ENCODE results near the gene RUSC1.

Gene RUSC1

GRCh38 chr1:155319536-155319935 lies 1.2 kb upstream of the RUSC1 start:
- TF ChIP-seq, protein P1, sequence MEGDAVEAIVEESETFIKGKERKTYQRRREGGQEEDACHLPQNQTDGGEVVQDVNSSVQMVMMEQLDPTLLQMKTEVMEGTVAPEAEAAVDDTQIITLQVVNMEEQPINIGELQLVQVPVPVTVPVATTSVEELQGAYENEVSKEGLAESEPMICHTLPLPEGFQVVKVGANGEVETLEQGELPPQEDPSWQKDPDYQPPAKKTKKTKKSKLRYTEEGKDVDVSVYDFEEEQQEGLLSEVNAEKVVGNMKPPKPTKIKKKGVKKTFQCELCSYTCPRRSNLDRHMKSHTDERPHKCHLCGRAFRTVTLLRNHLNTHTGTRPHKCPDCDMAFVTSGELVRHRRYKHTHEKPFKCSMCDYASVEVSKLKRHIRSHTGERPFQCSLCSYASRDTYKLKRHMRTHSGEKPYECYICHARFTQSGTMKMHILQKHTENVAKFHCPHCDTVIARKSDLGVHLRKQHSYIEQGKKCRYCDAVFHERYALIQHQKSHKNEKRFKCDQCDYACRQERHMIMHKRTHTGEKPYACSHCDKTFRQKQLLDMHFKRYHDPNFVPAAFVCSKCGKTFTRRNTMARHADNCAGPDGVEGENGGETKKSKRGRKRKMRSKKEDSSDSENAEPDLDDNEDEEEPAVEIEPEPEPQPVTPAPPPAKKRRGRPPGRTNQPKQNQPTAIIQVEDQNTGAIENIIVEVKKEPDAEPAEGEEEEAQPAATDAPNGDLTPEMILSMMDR (IDR thresholded peaks at IDR 0.05; ENCODE audit: unreplicated experiment in 3 of 3) = no peak
- Mint-ChIP-seq H3K27me3 (ENCODE audit: low read depth) (no peaks in the 10 kb centered on the region), H3K36me3 (ENCODE audit: low read depth) (peaks cover 12% of the 10 kb centered on the region), H3K9me3 (no peaks in the 10 kb centered on the region), H3K27ac (peak overlapping the region in 2 of 3 experiments; percentile 21 to 82), H3K4me1 (peaks cover 26% of the 10 kb centered on the region), H3K4me3 (peak overlapping the region; percentile 92 to 94 (median 92))

- TF ChIP-seq, protein P1 (IDR thresholded peaks at IDR 0.05; ENCODE audit: unreplicated experiment in 3 of 3) = no peak
- H3K36me3 Mint-ChIP-seq (ENCODE audit: low read depth) = peaks cover 12% of the 10 kb centered on the region
- H3K4me3 Mint-ChIP-seq = peak overlapping the region; percentile 92 to 94 (median 92)
- H3K9me3 Mint-ChIP-seq = no peaks in the 10 kb centered on the region
- H3K27me3 Mint-ChIP-seq (ENCODE audit: low read depth) = no peaks in the 10 kb centered on the region
- peak overlapping the region; percentile 74 to 82 (median 78) for H3K27ac Mint-ChIP-seq
- H3K4me1 Mint-ChIP-seq = peaks cover 26% of the 10 kb centered on the region
These were observed 442 bp upstream of the RUSC1 start for GRCh38 chr1:155320252-155320651.

DNA sequence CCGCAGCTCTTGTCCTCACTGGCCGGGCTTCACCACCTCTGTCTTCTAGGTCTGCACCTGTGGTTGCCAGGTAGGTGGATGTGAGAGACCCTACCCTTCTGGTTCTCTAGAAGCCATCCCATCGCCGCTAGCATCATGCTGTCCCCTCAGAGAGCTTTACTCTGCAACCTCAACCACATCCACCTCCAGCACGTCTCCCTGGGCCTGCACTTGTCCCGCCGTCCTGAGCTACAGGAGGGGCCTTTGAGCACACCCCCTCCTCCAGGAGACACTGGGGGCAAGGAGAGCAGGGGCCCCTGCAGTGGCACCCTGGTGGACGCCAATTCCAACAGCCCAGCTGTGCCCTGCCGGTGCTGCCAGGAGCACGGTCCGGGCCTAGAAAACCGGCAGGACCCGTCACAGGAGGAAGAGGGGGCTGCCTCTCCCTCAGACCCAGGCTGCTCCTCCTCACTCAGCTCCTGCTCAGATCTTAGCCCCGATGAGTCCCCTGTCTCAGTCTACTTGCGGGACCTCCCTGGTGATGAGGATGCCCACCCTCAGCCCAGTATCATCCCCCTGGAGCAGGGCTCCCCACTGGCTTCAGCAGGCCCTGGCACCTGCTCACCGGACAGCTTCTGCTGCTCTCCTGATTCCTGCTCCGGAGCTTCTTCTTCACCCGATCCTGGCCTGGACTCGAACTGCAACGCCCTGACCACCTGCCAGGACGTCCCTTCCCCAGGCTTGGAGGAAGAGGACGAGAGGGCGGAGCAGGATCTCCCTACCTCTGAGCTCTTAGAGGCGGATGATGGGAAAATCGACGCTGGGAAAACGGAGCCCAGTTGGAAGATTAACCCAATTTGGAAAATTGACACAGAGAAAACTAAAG lies 1.2 kb downstream of the RUSC1 start:
- TF ChIP-seq, protein P1 (IDR thresholded peaks at IDR 0.05; ENCODE audit: unreplicated experiment in 3 of 3) = no peak
- Mint-ChIP-seq H3K9me3 (no peaks in the 10 kb centered on the region), H3K4me3 (peak overlapping the region; percentile 92 to 94 (median 92)), H3K4me1 (peaks cover 35% of the 10 kb centered on the region), H3K27ac (peak overlapping the region; percentile 82 to 93 (median 91)), H3K36me3 (ENCODE audit: low read depth) (peaks cover 12% of the 10 kb centered on the region), H3K27me3 (ENCODE audit: low read depth) (no peaks in the 10 kb centered on the region)

DNA sequence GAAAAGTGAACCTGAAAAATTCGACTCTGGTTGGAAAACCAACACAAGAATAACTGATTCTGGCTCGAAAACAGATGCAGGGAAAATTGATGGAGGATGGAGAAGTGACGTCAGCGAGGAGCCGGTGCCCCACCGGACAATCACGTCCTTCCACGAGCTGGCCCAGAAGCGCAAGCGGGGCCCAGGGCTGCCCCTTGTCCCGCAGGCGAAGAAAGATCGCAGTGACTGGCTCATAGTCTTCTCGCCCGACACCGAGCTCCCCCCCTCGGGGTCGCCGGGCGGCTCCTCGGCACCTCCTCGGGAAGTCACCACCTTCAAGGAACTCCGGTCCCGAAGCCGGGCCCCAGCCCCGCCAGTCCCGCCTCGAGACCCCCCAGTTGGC lies 1.9 kb downstream of the RUSC1 start:
- Mint-ChIP-seq H3K9me3 (no peaks in the 10 kb centered on the region), H3K27ac (peak overlapping the region; percentile 71 to 93 (median 91)), H3K27me3 (ENCODE audit: low read depth) (no peaks in the 10 kb centered on the region), H3K36me3 (ENCODE audit: low read depth) (peaks cover 12% of the 10 kb centered on the region), H3K4me3 (peak overlapping the region; percentile 92 to 94 (median 92)), H3K4me1 (peaks cover 35% of the 10 kb centered on the region)
- TF ChIP-seq, protein P1 (IDR thresholded peaks at IDR 0.05; ENCODE audit: unreplicated experiment in 3 of 3) = no peak

- Mint-ChIP-seq H3K9me3 (no peaks in the 10 kb centered on the region), H3K27me3 (ENCODE audit: low read depth) (no peaks in the 10 kb centered on the region), H3K27ac (peak overlapping the region; percentile 56 to 96 (median 93)), H3K4me3 (peak overlapping the region; percentile 84 to 94 (median 94)), H3K36me3 (ENCODE audit: low read depth) (peaks cover 12% of the 10 kb centered on the region), H3K4me1 (peaks cover 35% of the 10 kb centered on the region)
- TF ChIP-seq, protein P1 (IDR thresholded peaks at IDR 0.05; ENCODE audit: unreplicated experiment in 3 of 3) = peak; percentile 96 to 99 (median 96)
These were observed 2.4 kb downstream of the RUSC1 start for GRCh38 chr1:155322953-155323728.
